Stimulated activated CD8-positive, alpha-beta memory T cell treated with anti-CD3 and anti-CD28 coated beads, Interleukin-15, amount 100 ng/mL, for 1 hour (primary cell): ENCODE data around the gene OSBPL5.
"Not testable (repeated sequence)": the region's sequence is repeated elsewhere in the genome, so short reads cannot be mapped to it uniquely, and the experiment has no call there.

Experiments
- DNase-seq: peaks from one replicate; pipeline ENCODE4 v3.0.0-alpha.2; 2020; ENCODE audit warnings: low read depth

The OSBPL5 gene

DNA sequence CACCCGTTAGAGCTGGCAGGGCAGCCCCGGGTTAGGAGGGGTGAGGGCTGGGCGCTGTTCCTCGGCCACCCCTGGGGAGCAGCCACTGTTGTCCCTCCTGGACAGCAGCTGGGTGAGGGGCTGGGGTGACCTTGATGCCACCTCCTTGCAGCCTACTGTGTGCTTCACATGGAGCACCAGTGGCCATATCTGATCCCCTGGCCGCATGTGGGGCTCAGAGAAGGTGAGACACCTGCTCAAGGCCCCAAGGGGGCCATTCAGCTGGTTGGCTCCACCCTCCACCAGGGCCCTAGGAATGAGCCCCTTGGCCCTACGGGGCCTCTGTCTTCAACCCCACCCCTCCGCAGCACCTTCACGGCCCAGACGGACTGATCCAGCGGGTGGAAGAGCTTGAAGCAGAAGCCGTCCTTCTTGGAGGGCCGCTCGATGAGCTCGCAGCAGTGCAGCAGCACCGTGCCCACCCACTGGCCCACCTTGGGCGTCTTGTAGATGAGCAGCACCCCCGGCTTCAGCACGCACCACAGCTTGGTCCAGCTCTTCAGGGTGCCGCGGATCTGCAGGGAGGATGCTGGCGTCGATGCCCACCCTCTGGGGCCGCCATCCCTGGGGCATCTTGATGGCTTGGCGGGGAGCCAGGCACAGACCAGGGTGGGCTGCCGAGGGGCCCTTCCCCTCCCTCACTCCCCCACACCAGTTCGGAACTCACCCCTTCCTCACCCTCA is 44.9 kb downstream of the OSBPL5 start:
- no peak for DNase-seq

DNA sequence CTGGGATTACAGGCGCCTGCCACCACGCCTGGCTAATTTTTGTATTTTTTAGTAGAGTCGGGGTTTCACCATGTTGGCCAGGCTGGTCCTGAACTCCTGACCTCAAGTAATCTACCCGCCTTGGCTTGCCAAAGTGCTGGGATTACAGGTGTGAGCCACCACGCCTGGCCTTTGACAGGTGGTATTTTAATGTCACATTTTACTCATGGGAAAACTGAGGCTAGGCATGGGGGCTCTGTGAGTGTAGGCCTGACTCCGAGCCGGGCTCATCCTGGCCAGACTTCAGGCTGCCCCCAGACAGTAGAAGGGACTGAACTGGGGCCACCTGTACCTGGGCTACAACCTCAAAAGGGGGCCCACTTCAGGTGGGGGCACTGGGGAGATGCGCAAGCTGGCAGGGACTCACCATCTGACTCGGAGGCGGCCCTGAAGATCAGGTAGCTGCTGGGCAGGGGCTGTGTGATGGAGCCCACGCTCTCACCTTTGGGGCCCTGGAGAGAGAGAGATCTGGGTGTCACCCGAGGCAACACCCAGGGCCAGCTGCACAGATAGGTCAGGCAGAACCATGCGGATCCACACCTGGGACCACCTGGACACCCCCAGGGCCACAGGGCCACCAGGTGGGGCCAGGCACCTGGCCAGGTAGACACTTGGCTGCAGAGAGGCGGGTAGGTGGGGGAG is 45.8 kb downstream of the OSBPL5 start:
- DNase-seq, result no peak

DNA sequence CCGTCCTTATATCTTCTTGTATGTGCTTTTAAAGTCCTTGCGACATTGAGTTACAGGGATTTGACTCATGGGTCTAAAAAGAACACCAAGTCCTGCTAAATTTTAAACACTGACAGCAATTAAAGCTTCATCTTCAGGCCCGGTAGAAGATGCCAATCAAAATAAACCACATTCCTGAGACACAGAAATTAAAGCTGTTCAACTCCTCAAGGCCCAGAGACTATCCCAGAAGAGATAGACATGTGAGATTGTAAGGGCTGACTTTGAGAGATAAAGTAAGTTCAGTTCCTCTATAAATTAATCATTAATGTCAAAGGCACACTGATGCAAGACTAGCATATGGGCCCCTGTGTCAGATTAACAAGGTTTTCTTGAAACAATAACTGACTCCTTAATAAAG is 49.8 kb downstream of the OSBPL5 start:
- no peak for DNase-seq

DNA sequence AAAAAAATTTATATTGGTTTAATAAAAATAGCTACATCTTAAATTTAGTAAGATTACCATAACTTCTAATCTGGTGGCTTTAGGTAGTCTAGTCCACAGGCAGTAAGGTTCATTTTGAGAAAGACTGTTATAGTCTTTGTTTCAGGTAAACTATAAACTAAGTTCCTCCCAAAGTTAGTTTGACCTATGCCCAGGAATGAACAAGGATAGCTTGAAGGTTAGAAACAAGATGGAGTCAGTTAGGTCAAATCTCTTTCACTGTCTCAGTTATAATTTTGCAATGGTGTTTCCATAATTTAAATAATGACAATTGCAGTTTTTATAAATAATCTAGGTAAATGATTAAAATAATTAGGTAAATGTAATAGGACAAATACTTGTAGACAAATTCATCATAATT is 51.4 kb downstream of the OSBPL5 start:
- not testable (repeated sequence) for DNase-seq

DNA sequence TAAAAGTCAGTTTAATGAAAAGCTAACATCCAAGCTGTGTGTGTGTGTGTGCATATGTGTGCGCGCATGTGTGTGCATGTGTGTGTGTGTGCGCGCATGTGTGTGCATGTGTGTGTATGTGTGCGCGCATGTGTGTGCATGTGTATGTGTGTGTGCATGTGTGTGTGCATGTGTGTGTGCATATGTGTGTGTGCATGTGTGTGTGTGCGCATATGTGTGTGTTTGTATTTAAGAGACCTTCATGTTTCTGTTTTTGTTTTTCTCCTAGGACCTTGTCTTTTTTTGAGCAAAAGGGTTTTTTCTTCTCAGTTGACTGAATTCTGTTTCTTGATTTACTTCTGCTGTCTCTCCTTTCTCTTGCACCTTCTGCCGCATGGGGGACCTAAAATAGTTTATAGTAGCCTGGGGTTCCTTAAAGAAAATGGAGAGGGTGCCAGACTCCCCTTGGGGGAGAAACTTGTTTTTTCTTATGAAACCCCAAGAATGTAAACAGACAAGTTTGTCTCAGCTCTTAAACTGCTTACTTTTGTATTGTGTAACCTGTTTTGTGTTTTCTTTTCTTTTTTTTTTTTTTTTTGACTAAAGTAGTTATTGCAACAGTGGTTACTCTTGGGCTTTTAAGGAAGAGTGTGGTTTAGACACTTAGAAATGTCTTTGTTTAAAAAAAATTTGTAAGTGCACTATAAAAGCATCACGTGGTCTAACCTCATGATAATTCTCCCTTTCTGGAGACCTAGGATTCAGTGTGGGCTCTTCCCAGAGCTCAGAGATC is 53.0 kb downstream of the OSBPL5 start:
- DNase-seq, result no peak

DNA sequence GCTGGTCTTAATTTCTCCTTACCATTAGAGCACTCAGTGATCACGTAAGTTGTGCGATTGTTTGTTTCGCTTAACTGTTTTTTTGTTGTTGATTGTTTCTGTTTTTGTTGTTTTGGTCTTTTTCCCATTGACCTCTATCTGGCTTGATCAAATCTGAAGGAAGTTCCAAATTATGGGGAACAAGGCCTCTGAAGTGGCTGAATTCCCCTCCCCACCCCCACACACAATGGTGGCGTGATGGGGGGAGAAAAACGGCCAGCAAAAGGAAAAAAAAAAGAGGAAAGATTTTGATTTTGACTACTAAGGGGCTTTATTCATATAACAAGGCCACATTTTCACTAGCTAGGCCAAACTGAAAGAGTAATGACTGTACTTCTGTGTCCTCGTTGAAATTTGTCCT is 53.6 kb downstream of the OSBPL5 start:
- no peak for DNase-seq

DNA sequence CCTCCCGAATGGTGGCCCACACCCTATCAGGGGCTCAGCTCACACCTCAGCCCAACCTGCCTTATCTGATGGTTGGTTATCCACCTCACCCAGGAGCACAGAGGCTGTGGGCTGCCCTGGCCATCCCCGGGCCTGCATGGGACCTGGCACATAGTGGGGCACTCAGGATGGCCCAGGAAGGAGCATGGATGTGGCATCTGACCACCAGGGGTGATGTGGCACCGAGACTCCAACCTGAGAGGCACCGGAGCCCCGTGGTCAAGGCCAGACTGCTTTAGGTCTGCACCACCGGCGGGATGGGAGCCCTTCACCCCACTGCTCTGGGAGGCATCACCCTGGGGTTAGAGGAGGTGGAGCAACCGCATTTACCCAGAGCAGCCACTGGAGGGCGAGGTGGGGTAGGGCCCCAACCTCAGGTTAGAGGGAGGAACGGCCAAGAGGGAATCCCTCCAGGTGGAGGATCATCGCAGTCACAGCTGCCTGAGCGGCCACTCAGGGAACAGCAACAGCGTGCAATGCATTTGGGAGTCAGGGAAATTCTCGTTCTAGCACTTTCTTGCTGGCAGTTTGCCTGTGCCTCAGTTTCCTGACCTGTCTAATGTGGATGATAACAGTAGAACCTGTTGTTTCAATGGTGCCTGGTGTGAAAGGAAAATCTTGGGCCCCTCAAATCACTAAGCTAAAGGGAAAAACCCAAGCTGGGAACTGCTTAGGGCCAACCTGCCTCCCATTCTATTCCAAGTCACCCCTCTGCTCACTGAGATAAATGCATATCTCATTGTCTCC is 55.0 kb downstream of the OSBPL5 start:
- DNase-seq, result no peak

DNA sequence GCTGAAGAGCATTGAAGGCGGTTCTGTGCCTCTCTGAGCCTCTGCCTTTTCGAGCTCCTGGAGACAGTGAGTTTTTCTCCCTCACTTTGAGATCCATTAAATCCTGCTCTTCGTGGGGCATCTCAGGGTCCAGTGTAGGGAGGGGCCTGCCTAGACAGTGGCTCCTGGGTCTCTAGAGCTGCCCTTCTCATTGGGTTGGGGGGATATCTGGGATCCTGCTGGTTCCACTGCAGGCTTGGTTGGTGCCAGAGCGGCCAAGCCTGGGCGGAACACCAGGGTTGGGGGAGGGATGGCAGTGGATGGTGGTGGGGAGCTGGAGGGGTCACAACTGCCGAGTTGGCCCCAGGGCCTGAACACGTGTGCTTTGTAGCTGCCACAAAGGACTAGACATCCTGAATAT is 55.7 kb downstream of the OSBPL5 start:
- no peak for DNase-seq

DNA sequence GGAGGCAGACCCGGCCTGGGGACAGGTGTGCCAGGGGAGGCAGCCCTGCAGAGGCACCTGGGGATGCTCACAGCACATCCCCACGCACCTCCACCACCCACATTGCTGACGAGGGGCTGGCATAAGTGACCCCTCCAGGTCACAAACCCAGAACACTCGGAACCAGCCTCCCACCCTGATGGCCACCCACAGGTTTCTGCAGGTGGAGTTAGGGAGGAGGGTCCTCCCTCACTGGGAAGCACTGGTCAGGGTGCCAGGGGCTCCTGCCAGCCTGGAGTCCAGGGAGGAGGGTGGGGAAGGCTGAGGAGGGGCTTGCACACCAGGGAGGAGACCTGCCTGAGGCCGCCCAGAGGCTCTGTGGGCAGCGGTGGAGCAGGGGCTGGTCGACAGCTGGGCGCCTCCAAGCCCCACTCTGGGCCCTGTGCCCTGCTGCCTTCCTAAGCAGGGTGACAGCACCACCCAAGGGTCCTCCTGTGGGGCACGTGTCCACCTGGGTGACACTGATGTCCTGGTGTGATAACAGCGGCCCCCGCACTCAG is 56.9 kb downstream of the OSBPL5 start:
- DNase-seq, result no peak

DNA sequence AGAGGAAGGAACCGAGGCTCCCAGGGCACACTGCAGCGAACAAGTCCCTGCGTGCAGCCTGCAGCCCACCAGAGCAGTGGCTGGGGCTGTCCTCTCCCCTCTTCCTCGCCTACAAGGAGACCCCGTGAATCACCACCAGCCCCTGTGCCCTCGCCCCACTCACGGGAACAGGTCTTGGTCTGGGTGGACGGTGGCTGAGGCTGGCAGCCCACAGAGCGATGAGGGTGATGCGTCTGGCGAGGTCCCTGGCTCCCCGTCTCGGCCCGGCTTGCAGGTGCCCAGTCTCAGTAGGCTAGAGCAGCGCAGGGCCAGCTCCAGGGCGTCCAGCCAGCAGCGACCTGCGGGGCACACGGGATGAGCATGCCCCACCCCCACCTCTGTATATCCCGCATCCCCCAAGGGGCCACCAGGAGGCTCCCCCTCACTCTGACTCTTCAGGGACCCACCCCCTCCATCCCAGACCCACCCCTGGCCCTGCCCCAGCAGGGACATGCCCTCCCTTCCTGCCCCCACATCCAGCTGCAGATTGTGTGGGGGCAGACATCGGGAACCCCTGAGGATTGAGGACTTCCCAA is 57.4 kb downstream of the OSBPL5 start:
- DNase-seq, result no peak

DNA sequence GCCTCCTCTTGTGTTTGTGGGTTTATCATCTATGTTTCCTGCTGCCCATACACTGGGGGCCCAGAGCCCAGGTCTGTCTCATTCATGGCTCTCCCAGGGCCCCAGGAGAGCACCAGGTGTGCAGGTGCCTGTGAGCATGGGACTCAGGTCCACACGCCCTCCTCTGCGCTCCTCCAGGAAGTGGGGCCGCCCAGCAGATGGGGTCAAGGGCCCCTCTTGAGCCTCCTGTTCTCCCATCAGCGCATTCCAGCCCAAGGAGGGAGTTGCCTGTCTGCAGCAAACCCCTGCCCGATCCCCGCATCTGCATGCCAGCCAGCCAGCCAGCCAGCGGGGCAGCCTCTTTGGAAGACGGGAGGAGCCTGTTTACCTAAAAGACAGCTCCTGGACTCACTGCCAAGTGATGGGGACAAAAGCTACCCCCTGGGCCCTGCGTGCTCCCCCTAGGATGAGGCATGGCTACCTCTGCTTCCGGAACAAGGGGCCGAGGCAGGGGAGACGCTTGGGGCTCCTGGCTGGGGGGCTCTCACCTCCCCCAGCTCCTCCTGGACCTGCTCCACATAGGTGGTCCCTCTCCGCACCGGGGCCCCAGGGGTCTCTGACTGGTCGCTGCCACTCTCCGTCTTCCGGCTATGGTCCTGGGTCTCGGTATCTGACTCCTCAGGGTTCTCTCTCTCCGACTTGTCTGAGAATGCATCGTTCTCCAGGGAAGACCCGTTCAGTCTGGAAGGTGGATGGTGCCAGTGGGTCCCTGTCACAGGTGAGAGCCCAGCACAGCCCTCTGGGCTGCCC is 58.2 kb downstream of the OSBPL5 start:
- no peak for DNase-seq

DNA sequence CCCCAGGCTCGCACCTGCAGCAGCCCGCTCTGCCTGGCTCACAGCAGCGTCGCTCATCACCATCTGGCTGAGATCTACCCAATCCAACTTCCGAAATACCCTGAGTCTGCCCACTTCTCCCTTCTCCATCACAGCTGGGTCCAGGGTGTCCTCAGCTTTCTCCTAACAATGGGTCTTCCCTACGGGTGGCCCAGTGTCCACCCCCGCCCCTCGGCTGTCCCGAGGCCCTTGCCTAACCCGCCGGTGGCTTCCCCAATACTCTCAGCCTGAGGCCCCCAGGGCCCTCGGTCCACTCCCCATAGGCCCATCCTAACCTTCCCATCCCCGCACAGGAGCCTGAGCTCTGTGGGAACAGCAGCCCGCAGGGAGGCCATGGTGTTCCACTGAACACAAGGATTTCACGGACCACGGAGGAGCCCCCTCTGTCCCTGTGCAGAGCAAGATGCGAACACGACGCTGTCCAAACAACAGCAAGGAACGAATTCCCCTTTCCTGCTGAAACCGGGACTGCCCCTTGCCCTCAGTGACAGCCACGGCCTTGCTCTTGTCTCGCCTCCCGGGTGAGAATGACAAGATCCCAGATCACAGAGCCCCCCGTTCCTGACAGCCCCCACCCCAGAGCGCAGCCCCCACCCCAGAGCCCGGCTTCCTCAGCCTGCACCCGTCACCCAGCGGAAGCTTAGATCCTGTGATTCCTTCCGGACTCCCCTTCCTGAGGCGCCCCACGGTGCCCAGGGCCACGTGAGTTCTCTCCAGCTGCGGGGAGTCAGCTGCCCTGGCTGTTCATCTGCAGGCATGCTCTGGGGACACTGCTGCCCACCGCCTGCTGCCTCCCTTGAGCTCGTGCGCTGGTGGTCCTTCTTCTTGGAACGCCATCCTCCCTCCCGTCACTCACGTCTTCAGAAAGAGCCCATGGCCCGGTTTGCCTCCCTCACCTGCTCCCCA is 59.0 kb downstream of the OSBPL5 start:
- DNase-seq, result no peak

DNA sequence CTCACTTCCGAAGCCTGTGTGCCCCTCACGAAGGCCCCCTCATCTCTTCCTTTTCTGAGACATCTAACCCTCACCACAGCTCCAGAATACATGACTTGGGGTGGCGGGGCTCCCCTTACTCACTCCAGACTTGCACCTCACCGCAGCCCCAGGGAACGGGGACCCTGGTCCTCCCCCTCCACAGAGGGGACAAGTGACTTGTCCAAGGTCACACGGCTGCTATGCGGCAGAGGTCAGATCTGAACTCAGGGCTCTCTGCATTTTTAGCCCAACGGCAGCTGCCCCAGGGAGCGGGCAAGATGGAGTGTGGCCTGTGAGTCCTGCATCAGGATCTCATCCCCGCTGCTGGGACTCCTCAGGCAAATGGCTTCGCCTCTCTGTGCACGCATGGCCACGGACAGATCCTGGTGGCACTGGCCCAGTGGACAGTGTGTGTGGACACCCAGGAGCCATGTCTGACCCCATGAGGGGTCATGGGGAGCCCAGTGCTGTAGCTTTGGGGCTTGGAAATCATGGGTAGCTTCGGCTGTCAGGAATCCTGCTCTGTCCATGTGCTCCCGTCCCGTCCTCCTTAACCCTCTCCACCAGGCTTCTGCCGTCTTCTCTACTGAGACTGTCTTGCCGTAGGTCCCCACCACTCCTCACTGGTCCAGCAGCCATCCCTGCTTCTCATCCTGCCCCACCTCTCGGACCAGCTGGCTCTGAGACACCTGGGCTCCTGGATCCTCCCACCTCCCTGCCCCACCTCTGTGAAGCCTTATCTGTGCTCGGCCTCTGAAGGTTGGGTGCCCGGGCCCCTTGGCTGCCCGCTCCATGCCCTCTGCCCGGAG is 59.9 kb downstream of the OSBPL5 start:
- no peak for DNase-seq

DNA sequence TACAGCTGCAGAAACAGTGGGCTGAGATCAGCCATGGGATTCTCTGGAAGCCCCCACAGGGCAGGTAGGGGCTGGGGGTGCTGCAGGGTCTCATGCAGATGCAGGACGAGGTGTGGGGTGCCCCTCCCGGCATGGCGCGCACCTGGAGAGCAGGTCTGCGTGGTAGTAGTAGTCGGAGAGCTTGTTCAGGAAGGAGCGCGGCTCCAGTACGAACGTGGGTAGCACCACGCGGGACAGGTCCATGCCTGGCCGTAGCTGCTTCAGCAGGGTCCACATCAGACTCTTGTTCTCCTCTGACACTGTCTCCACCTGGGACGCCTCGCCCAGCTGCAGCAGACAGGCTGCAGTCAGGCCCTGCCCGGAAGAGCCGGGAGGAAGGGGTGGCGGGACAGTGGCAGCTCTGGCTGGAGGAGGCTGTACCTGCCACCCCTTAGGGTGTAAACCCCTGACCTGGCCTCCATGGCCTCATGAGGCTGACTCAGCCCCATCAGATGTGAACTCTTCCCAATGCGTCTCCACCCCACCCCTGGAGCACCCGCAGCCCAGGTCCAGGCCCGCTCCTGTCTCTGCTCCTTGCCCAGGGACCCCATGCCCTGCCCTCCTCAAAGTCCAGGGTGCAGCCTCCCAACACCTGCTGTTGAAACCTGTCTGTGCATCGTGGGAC is 60.9 kb downstream of the OSBPL5 start:
- no peak for DNase-seq

DNA sequence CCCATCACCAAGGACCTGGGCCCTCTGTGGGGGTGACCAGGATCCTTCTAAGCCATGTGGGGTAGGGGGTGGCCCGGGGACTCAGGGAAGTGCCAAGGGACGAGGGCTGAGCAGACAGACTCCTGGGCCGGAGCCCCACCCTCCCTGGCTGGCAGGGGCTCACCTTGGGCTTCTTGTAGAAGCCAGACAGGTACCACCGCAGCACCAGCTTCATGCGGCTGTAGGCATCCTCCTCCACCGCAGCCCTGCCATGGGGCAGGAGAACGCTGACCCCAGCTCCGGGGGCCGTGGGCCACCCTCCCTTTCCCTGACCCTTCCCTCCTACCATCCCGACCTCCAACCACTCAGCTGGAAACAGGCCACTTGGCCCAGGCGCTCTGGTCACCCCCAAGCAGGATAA is 62.0 kb downstream of the OSBPL5 start:
- DNase-seq, result no peak

DNA sequence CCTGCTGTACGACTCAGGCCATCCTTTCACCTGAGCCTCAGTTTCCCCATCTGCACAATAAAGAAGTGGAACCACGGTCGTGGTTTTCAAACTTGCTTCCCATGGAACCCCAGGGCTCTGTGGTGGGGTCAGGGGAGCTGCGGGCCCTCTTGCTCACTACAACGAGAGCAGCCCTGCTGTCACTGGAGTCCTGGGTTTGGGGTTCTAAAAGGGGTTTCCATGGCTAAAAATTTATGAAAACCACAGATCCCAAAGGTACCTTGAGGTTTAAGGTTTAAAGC is 62.5 kb downstream of the OSBPL5 start:
- DNase-seq, result no peak

DNA sequence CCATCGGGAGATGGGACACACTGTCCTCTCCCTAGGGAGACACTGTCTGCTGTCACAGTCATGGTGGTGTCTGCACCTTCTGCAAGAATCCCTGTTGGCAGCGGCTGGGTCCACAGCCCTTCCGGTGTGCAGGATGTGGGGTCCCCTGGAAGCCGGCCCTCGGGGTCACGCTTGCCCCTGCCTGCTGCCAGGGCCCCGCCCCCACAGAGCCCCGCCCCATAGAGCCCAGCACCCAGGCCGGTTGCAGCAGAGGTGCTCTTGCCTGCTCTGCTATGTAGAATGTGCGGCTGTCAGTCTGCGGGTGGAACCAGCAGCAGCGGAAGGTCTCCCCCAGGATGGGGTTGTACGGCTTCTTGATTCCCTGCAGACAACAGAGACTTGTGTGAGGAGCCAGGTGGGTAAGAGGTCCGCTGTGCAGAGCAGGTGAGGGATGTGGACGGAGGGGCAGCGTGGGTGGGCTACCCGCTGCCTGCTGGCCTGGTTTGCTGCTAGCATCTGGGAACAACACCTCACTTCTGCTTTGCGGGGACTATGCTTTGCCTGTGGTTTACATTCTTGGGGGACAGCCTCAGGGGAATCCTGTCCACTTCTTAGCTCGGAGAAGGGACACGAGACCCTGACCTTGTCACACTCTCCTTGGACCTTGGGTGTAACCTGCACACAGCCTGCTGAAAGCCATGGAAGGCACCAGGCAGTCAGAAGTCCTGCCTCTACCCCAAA is 63.0 kb downstream of the OSBPL5 start:
- DNase-seq, result no peak

DNA sequence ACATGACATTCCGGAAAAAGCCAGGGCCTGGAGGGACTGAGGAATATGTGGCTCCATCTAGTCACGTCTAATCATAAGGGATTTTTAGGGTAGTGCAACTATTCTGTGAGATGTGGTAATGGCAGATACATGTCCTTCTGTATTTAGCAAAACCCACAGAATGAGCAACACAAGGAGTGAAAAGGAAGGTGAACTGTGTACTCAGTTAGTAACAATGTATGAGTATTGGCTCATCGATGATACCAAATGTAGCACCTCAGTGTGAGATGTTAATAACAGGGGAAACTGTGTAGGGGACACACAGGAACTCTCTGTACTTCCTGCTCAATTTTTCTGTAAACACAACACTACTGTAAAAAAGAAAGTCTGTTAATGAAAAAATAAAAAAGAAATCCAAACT is 65.9 kb downstream of the OSBPL5 start:
- no peak for DNase-seq
